AG04450 (cell line): Measurements from ENCODE around the gene SEC24D. TPM values are rescaled to one million over a fixed set of nuclear protein-coding genes. Genes with fewer than 3 reads are reported as not detected.

ENCODE experiments used
- CTCF ChIA-PET: fragments of 300-600, 350-600 bp; formaldehyde crosslinking; extraction: SDS; loops from one replicate; lab custom pipeline; 2022; ENCODE audit warnings: antibody characterized with exemption, inconsistent platforms; lab: Charles Lee
- POLR2A ChIA-PET: fragments of 350-600 bp; formaldehyde crosslinking; extraction: SDS; loops from one replicate; lab custom pipeline; 2021; ENCODE audit warnings: antibody characterized with exemption, inconsistent platforms; lab: Yijun Ruan, JAX
- DNase-seq: peaks from one replicate; pipeline ENCODE4 v3.0.0-alpha.2; 2011; ENCODE audit warnings: low read depth, low spot score
- H3K27ac ChIP-seq: one replicate; pipeline ENCODE4 v1.5.1; 2012; ENCODE audit warnings: low read depth, low read length, control low read depth
- H3K27me3 ChIP-seq: one replicate; pipeline ENCODE4 v1.6.0; 2012; ENCODE audit warnings: low read length; ENCODE audit not compliant: control insufficient read depth, insufficient read depth
- H3K4me3 ChIP-seq: 2 replicates; pipeline ENCODE4 v1.5.1; 2011; ENCODE audit warnings: mild to moderate bottlenecking, low read depth, low read length, control low read depth
- H3K9me3 ChIP-seq: 2 replicates; pipeline ENCODE4 v1.5.1; 2012; ENCODE audit warnings: low read length; ENCODE audit not compliant: control insufficient read depth, insufficient read depth
- polyA plus RNA-seq: library from polyadenylated mRNA; depleted of rRNA; stranded (reverse); fragments of >200 nt; gene quantifications from 2 replicates; pipeline ENCODE4 v1.2.3, GENCODE V29; 2011
- TF ChIP-seq, protein P1 (sequence below): IDR thresholded peaks from 2 replicates; pipeline ENCODE4 v1.5.1; 2011; ENCODE audit warnings: low read depth, low read length, control low read depth, inconsistent platforms

Gene SEC24D
- polyA plus RNA-seq, 1 experiment = 113 TPM

DNA sequence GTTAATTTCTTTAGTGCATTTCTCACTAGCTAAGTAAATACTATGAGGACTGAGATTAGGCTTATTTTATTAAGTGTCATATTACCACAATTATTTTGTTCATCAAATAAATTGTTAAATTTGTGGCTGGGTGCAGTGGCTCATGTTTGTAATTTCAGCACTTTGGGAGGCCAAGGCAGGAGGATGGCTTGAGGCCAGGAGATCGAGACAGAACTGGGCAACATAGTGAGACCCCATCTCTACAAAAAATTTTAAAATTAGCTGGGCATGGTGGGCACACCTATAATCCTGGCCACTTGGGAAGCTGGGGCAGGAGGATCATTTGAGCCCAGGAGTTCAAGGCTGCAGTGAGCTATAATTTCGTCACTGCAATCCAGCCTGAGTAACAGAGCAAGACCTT, 6.8 kb downstream of the SEC24D start:
- Histone ChIP-seq H3K27ac (no peak overlapping the region), H3K4me3 (no peak overlapping the region), H3K9me3 (no peaks in the 10 kb centered on the region), H3K27me3 (no peaks in the 10 kb centered on the region)
- TF ChIP-seq, protein P1, sequence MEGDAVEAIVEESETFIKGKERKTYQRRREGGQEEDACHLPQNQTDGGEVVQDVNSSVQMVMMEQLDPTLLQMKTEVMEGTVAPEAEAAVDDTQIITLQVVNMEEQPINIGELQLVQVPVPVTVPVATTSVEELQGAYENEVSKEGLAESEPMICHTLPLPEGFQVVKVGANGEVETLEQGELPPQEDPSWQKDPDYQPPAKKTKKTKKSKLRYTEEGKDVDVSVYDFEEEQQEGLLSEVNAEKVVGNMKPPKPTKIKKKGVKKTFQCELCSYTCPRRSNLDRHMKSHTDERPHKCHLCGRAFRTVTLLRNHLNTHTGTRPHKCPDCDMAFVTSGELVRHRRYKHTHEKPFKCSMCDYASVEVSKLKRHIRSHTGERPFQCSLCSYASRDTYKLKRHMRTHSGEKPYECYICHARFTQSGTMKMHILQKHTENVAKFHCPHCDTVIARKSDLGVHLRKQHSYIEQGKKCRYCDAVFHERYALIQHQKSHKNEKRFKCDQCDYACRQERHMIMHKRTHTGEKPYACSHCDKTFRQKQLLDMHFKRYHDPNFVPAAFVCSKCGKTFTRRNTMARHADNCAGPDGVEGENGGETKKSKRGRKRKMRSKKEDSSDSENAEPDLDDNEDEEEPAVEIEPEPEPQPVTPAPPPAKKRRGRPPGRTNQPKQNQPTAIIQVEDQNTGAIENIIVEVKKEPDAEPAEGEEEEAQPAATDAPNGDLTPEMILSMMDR = no peak
- ChIA-PET POLR2A (no interaction called here), CTCF (no interaction called here)
- DNase-seq = no peak

DNA sequence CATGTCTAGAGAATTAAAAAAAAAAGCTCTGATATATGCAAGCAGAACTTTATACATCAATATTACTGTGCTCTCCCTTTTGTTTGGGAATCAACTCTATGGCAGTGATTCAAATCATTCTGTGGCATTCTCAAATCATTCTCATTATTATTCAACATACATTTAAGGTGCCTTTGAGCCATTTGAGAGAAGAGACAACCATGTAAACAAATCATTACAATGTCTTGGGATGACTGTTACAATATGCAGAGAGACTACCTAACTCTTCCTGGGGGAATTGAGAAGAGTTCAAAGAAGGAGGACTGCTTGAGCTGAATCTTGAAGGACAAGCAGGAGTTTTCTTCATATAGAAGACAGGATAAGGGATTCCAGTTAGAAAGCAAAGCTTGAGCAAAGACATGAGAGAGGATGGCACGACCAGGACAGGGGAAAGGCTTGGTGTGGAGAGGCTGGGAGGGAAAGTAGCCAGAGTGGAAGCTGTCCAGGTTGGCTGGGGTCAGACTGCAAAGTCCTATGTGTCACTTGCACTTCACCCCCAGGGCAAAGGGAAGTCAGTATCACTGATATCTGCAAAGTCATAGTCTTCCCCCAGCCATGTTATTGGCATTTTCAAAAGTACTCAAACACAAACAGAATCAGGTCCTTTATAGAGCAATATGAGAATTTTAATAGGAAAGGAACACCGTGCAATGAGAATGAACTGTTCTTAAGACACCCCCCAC, 9.0 kb downstream of the SEC24D start:
- TF ChIP-seq, protein P1 = no peak
- Histone ChIP-seq H3K27ac (no peak overlapping the region), H3K4me3 (peak overlapping the region; percentile 36), H3K27me3 (no peaks in the 10 kb centered on the region), H3K9me3 (no peaks in the 10 kb centered on the region)
- no peak for DNase-seq
- ChIA-PET CTCF (interaction anchor here (2.2 kb wide), 1 partner anchor 63 kb away, joined by 7 read pairs; no protein-coding TSS in a partner anchor), POLR2A (interaction anchor here (0.6 kb wide), 1 partner anchor 113 kb away, joined by 4 read pairs; no protein-coding TSS in a partner anchor)

DNA sequence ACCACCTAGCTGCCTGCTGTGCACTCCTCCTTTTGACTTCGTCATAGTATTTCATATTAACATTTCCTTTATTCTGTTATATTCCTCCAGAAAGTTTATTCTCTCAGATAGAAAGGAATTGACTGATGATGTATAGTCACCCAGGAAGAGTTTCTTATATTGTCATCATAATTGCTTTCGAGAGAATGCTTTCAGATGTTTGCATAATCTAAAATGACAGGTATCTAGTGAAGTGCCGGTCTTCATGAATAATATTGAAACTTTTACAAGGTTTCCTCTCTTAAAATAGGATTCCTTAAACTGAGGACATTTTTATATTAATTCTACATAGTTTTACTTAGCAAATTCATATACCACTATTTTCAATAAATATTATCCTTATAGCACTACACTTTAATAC, 10.1 kb downstream of the SEC24D start:
- Histone ChIP-seq H3K4me3 (no peak overlapping the region), H3K27ac (no peak overlapping the region), H3K9me3 (no peaks in the 10 kb centered on the region), H3K27me3 (no peaks in the 10 kb centered on the region)
- POLR2A ChIA-PET = interaction anchor here (0.6 to 1.4 kb wide), 2 partner anchors 9 to 114 kb away, joined by 4 read pairs; no protein-coding TSS in a partner anchor
- TF ChIP-seq, protein P1 = no peak
- no peak for DNase-seq
- CTCF ChIA-PET = interaction anchor here (2.2 kb wide), 1 partner anchor 64 kb away, joined by 7 read pairs; no protein-coding TSS in a partner anchor

DNA sequence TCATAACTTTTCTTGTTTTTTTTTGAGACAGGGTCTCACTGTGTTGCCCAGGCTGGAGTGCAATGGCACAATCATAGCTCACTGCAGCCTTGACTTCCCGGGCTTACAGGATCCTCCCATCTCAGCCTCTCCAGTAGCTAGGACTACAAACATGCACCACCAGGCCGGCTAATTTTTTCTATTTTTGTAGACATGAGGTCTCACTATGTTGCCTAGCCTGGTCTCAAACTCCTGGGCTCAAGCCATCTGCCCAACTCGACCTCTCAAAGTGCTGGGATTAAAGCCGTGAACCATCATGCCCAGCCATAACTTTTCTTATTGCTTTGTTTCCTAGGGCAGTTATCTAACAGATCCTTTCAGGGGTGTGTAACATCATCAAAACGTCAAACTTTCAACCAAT, 11.8 kb downstream of the SEC24D start:
- Histone ChIP-seq H3K4me3 (no peak overlapping the region), H3K9me3 (no peaks in the 10 kb centered on the region), H3K27me3 (no peaks in the 10 kb centered on the region), H3K27ac (no peak overlapping the region)
- no peak for DNase-seq
- TF ChIP-seq, protein P1 = no peak
- POLR2A ChIA-PET = interaction anchor here (1.4 kb wide), 1 partner anchor 11 kb away, joined by 4 read pairs; no protein-coding TSS in a partner anchor
- CTCF ChIA-PET = interaction anchor here (1.1 kb wide), 2 partner anchors 52 to 53 kb away, joined by 3 to 4 read pairs; no protein-coding TSS in a partner anchor

DNA sequence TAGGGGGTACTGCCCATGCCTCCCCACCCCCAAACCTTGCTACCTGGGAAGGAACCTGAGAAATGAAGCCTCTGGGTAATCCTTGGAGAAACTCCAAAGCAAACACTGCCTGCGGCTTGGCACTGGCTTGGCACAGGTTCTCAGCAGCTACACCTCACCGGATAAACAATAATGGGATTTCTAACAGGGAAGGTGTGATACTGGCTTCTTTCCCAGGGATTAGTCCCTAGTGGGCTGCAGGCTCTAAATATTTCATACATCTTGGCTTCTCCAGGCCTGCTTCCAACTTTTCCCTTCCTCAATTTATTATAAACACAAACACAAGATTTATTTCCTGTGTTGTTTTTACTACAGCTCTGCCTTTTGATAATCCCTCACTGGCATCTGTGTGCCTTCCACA, 12.5 kb downstream of the SEC24D start:
- Histone ChIP-seq H3K27me3 (no peaks in the 10 kb centered on the region), H3K4me3 (no peak overlapping the region), H3K9me3 (no peaks in the 10 kb centered on the region), H3K27ac (no peak overlapping the region)
- ChIA-PET POLR2A (no interaction called here), CTCF (interaction anchor here (1.1 kb wide), 2 partner anchors 52 to 53 kb away, joined by 3 to 4 read pairs; no protein-coding TSS in a partner anchor)
- no peak for DNase-seq
- TF ChIP-seq, protein P1 = no peak
